NCI-H1105 (cell line): ENCODE results near the gene VAMP5.
"Not testable (repeated sequence)": the region's sequence is repeated elsewhere in the genome, so short reads cannot be mapped to it uniquely, and the experiment has no call there.

Experiments
- DNase-seq: peaks from one replicate; lab custom pipeline; 2025; lab: John Stamatoyannopoulos, UW

The VAMP5 gene

GRCh38 chr2:85550486-85550885 is 33.7 kb upstream of the VAMP5 start:
- no peak for DNase-seq

DNA sequence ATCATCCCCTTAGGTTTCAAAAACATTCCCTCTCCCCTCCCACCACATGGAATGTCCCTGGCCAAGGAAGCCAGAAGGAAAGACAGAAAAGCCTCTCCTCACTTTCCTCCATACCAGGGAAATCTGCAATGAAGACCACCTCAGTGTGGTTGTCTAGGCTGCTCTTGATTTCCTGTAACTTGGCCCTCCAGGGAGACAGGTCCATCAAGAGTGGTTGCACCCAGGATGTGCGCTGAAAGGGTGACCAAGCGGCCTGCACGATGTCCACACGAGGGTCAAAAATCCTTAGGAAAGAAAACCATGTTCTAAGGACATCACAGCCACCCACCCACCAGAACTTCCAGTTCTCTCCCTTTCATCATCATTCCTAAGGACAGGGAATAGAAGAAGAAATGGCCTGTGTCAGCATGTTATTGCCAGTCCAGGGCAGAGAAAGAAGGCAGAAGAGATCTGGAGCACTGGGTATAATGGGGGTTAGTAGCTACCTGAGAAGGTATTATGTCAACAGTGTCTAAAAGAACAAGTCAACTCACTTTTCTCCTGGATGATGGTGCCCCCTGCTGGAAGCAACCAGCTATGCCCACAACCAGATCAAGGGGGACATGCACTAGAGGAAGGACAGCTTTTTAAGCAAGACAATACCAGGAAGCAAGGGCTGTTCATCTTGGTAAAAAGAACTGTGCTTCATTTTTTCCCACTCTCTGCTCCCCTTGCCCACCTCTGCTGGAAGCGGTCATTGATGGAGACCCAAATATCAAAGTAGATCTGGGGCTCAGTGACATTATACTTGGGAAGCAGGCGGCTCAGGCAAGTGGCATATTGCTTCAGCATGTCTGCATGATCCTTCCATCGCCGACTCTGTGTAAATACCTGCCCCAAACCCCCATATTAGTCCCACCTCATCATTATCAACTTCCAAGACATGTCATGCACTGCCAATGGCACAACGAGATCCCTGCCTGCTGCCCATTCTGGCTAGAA is 32.2 kb upstream of the VAMP5 start:
- peak; percentile 62 for DNase-seq

- no peak for DNase-seq
Measured at GRCh38 chr2:85553184-85553583, 31.0 kb upstream of the VAMP5 start.

DNA sequence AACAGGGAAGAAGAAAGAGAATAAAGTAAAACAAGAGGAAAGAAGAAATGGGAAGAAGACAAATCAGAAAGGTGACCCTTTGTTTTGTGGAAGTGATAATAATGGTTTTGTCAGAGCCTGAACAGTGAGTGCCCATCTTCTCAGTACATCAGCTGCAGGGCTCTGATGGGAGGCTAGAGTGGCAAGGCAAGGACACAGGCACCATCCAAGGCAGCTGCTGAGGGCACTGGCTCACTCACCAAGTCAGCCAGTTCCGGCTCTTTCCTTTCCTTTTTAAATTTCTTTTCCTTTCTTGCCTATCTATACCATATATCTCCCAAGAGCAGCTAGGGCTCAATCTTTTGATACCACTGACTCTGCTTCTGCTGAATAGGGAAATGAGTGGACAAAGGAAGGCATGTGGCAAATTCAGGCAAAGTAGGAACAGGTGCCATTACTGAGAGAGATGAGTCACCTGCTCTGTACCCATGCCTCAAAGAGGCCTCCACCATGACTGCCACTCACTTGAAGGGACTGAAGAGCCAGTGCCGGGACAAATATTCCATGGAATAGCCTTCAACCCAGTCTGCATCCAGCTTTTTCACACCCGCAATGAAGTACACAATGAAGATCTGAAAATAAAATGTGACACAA is 29.1 kb upstream of the VAMP5 start:
- no peak for DNase-seq

GRCh38 chr2:85557130-85557529 is 27.1 kb upstream of the VAMP5 start:
- DNase-seq: no peak

- no peak for DNase-seq
Measured at GRCh38 chr2:85558160-85558559, 26.1 kb upstream of the VAMP5 start.

DNA sequence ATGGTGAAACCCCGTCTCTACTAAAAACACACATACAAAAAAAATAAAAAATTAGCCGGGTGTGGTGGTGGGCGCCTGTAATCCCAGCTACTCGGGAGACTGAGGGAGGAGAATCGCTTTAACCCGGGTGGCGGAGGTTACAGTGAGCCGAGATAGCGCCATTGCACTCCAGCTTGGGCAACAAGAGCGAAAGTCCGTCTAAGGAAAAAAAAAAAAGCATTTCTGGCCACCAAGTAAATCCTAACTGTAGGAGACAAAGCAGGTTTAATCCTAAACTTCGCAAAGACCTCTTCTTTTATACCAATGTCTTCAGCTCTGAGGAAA is 23.9 kb upstream of the VAMP5 start:
- DNase-seq: not testable (repeated sequence)

DNA sequence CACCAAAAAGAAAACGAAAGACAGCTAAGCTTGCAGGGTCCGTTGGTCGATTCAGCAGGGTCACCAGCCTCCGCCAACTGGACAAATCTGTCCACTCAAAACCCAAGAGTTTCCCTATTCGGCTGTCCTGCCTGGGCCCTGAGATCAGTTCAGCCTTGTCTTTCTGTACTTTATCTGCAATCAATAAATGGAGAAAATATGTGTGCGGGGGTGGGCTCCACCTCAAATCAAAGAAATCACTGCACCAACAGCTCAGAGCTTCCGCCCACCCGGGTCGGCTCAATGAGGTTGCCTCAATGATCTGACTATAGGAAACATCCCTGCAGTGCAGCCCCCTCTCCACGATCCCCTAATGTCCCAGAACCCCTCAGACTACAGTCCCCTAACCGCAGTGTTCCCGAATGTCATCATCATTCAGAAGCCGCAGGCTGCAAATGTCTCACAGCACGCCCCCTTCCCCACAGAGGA is 23.4 kb upstream of the VAMP5 start:
- no peak for DNase-seq

GRCh38 chr2:85561280-85562212 is 22.7 kb upstream of the VAMP5 start, which contains the start of gene GGCX:
GGCX (minus strand) TSS chr2:85561493; CDS start chr2:85561428, 65 bp downstream.
- DNase-seq: peak; percentile 93

DNA sequence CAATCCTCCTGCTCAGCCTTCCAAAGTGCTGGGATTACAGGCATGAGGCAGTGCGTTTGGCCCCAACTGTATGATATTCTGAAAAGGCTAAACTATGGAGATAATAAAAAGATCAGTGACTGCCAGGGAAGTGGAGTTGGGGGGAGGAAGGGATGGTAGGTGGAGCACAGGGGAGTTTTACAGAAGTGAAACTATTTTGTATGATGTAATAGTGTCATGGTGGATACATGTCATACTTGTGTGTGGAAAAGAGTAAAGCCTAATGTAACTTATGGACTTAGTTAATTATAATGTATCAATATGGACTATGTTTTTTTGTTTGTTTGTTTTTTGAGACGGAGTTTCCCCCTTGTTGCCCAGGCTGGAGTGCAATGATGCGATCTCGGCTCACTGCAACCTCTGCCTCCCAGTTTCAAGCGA is 20.1 kb upstream of the VAMP5 start:
- DNase-seq: no peak

GRCh38 chr2:85566265-85566664 is 18.0 kb upstream of the VAMP5 start:
- no peak for DNase-seq

DNA sequence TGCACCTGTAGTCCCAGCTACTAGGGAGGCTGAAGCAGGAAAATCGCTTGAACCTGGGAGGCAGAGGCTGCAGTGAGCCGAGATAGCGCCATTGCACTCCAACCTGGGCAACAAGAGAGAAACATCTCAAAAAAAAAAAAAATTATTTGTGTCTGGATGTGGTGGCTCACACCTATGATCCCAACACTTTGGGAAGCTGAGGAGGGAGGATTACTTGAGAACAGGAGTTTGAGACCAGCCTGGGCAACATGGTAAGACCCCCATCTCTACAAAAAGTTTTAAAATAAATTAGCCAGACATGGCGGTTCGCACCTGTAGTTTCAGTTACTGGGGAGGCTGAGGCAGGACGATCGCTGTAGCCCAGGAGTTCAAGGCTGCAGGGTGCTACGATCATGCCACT is 8.5 kb upstream of the VAMP5 start:
- DNase-seq: no peak

- no peak for DNase-seq
Measured at GRCh38 chr2:85577063-85577385, 7.2 kb upstream of the VAMP5 start.

DNA sequence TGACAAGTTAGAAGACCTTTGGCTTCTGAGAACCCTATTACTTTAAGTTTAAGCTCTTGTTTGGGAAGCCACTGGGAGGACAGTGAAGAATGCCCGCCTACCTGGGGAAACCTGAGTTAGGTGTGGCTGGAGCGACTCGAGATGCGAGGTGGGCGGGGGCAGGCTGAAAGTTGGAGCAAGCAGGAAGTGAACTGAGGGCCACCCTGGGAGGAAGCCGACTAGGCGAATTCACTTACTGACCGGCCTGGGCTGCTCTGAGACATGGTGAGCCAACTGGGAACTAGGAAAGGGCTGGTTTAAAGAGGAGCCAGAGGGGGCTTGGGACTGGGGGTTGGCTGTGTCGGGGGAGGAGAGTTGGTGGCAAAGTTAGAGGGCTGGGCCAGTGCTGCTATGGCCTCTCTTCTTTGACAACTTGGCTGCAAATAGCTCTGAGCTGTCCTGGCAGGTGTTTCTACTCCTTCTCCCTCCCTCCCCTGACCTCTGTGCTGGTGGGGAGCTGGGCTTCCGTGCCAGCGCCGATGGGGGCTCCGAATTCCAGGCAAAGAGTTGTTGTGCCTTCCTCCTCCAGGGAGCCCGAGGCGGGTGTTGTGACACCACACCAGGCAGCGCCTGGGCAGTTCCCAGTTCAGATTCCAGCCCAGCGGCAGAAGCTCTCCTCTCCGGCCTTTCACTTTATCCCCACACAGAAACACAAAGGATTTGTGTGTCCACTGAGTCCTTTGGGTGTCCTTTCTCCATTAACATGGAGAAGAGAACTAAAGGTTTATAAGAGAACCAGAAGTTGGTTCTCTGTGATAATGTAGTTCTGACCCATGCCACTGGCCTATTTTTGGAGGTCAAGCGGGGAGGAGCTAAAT is 6.6 kb upstream of the VAMP5 start, which contains the start of gene VAMP8:
VAMP8 (plus strand) TSS at position 201 of the 857 bp plus-strand sequence; CDS start at position 262, 61 bp downstream.
- no peak for DNase-seq

- no peak for DNase-seq
Measured at GRCh38 chr2:85578243-85579180, 5.7 kb upstream of the VAMP5 start.

GRCh38 chr2:85579266-85579935 is 4.8 kb upstream of the VAMP5 start:
- DNase-seq: no peak

- DNase-seq: no peak
Measured at GRCh38 chr2:85580206-85580605, 4.0 kb upstream of the VAMP5 start.

GRCh38 chr2:85582492-85582891 is 1.7 kb upstream of the VAMP5 start:
- DNase-seq: no peak

GRCh38 chr2:85583667-85584353 is 421 bp upstream of the VAMP5 start:
- no peak for DNase-seq
